GM19238 (cell line): ENCODE data around the gene CASK.
A peak's percentile ranks its signal among the peaks of the same experiment; 100 is the strongest.

Experiments
- DNase-seq: peaks from one replicate; pipeline ENCODE4 v3.0.0; 2011; ENCODE audit warnings: low spot score; ENCODE audit not compliant: insufficient read length

CASK gene

DNA sequence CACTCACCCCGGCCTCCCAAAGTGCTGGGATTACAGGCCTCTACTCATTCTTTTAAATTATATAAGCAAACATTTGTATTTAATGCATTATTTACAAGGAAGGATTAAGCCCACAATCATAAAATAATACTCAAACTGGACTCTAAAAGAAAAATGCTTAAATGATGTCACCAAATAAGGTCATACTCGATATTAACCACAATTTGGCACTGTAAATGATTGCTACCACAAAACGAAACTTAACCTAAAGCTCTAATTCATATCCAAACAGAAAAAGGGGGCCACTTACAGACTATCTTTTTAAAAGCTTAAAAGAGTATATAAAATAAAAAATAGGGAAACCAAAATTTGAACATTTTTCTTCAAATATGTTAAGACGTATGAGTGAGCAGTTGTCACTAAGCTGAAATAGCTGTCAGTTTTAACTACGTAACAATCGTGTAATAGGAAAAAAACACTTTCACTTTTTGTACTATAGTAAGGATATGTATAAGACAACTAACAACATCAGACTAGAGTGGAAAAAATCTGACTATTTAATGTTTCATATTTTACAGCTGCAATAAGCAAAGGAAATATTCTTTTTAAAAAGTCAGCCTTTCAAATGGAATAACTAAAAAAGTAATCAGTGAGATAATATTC is 342.8 kb downstream of the CASK start:
- no peak for DNase-seq

DNA sequence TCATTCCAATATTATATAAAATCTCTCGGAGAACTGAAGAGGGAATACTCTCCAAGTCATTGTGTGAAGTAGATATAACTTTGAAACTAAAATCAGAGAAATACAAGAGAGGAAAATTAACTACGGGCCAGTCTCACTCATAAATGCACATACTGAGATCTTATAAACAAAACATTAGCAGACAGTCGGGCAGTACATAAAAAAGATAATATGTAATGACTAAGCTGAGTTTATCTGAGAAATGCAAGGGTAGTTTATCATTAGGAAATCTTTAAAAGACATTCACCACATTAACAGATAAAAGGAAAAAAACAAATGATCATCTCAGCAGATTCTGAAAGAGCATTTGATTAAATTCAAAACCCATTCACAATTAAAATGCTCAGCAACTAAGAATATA is 359.5 kb downstream of the CASK start:
- DNase-seq = no peak

DNA sequence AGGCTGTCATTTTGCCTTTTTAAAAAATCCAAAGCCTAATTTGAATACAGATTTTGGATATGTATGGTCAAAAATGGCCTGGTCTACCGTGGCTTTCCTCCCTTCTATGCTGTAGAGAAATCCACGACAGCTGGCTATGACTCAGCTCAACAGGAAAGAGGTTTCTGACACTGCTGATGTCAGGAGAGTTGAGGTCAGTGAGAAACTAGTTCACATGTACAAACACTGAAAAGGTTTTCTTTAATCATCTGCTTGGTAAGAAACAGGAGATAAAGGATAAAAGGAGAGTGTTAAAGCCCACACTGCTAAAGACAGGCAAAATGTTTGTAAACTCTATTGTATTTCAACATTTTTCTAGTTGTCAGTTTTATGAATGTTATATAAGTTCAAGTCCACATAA is 362.3 kb downstream of the CASK start:
- peak; percentile 5 for DNase-seq

DNA sequence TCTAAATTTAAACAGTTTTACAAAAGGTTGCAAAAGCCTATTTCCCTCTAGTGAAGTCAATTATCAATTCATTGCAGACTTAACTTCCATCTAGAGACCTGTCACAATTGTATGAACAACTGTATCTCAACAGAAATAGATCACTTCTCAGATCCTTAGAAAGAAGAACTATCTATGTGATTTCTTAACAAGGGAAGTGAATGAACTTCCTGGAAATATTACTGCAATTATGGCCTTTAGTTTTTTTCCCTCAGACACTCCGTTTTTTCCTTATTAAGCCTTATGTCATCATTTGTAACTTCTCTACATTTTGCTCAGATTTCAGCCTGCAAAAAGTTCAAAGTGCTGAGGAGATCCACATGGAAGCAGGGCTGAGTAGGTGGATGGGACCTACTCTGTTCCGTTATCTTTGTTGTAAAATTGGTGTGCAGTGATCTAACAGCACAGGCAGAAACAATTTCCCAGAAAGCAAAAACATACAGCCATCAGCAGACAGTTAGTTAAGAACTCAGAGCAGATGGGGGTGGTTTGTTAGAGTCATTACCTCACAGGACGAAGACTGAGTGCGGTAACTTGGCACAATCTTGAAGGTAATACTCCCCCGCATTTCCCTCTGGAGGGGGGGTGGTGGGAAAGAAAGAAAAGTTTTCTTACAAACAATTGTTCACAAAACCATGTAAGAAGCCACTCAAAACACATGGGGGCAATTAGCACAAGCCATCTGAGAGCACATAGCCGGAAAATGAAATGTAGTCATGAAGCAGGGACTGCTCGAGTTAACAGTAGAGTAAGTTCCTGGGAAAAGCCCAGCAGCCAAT is 363.9 kb downstream of the CASK start:
- no peak for DNase-seq

DNA sequence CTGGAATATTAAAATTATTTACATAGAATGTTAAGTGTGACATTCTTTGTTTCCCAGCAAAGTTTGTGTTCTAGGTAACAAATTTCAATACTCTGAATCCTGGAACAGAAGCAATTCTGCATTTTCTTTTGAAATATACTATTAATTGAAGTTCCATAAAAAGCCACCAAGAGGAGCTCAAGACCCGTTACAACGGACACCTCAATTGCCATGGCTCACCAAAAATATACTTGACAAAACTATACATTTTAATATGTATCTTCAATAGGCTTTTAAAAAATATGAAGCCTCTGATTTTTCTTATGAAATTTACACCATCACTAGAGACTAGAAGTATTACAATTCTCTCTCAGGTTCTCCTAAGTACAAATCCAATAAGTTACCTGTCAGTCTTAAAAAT is 364.8 kb downstream of the CASK start:
- no peak for DNase-seq

DNA sequence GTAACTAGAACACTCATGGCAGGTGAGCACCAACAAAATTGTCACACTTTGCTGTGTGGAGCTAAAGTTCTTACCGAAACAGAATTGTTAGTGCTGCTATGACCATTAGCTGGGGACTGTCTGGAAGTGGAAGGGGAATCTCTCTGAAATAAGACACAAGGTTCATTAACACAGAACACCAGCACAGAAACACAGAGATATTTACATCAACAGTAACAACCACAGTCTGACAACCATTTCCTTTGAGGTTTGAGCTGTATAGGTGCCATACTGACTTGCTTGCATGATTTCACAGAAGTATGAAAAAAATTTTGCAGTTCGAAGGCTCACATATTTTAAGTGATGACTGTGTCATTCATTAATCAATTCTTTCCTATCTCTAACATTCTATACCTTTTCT is 366.4 kb downstream of the CASK start:
- no peak for DNase-seq

DNA sequence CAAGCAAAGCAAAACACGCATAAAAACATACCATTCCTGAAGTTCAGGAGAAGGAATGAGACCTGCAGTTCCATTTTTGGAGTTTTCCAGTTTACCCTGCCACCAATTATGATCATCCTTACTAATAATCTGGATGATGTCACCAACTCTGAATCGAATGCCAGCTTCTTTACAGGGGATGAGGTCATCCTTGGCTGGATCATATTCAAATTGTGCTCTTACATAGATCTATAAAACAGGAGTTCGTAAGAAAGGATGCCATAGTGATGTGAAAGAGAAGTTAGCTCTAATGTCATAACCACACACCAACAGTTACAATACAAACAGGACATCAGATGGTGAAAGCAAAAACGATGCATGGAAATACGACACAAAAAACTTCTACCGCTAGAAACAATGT is 369.7 kb downstream of the CASK start:
- DNase-seq = no peak

DNA sequence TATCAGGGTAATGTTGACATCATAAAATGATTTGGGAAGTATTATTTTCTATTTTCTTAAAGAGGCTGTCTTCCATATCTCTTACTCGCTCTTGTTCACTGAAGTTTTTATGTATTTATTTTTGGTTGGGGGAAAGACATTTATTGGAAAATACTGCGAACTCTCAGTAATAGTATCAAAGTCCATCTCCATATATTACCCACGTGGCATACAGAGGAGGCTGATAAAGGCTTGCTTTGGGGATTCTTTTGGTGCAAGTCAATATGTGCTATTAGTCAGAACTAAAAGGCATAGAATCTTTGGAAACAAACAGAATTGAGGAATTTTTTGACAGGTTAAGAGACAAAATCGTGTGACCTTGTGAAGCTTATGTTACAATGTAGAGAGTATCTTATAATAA is 374.9 kb downstream of the CASK start:
- no peak for DNase-seq

DNA sequence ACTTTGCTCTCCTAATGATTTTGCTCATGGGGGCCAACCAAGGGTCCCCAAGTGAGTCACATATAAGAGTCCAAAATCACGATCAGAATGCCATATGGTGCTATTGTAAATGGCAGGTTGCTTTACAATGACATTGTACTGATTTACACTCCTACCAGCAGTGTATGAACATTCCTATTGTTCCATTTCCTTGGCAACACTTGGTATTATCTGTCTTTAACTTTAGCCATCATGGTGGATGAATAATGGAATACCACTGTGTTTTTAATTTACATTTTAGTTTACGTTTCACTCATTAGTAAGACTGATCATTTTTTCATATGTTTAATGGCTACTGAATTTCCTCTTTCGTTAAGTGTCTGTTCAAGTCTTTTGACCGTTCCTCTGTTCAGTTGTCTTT is 379.7 kb downstream of the CASK start:
- DNase-seq = no peak

DNA sequence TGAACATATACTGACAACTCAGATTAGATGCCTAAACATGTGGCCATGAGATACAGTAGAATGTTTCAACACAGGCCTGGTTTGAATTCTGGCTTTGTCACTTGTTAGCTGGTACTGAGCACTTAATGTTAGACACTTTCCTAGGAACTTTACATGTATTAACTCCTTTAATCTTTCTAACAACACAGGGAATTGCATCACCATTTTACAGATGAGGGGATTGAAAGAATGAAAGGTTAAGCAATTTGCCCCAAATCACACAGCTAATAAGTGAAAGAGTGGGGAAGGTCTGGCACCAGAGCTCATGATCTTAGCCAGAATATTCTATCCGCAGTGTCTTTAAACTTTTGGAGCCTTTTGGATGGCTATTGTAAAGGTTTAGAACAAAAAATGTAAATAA is 380.3 kb downstream of the CASK start:
- DNase-seq = no peak

DNA sequence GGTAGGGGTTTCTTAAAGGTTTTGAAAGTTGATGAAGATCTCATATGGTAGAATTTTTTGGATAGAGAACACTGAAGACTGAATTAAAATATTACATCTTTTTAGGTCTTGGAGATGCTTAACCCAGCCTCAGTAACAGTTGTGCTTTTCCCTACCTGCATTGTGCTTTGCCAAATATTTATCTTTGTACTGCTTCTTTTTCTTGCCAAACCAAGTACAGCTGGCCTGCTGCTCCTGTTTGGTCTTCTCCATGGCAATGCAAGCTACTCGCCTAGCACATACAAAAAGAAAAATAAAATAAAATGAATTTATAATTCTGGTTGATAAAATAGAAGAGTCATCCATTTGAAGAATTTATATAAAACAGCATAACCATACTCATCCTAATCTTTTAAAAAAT is 380.8 kb downstream of the CASK start:
- no peak for DNase-seq

DNA sequence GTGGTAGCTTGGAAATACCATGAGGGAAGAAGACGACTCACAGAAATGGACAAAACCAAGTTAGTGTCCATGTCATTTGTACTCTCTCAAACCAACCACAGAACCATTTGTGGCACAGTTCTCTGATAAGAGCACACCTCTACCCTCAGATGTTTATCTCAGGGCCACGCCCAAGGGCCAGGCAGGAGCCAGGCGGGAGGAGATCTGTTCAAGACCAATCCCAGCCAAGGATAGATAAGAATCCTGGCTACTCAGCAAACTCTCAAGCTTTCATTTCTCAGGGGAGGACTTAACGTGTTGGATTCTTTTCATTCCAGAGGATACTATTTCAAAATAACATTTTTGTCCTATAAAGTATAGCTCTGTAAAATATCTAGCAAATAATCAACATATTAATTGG is 381.2 kb downstream of the CASK start:
- DNase-seq = no peak

DNA sequence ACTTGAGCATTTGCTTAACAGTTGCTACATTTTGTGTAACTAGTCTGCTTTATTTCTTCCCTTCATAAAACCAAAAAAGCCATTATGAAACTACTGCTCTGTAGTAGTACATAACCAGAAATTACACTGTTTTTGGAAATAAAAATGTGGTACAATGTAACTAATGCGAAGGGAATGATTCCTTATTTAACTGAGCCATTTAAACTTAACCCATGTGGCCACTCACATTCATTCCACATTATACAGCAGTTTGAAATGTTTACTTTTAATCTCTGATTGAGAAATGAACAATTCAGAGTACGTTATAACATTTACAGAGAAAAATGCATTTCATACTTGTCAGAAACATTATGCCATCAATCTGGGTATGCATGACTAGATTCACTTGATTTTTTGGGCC is 382.0 kb downstream of the CASK start:
- no peak for DNase-seq

DNA sequence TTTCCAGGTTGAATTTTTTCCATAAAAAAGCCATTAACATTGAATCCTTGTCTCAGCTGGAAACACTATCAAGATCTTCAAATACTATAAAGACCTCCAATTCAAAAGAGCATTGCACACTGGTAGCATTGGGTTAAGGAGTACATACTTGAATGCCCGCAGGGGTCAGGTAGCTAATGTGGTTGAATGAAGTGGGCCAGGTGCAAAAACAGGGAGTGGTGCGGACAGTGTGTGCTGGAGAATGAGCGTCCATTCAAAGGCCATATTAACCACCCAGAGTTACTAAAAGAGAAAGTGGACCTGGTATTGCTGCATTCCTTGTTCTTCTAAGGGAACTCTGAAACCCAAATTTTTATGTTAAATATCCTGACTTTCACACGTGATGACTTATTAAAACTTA is 384.6 kb downstream of the CASK start:
- DNase-seq = no peak

DNA sequence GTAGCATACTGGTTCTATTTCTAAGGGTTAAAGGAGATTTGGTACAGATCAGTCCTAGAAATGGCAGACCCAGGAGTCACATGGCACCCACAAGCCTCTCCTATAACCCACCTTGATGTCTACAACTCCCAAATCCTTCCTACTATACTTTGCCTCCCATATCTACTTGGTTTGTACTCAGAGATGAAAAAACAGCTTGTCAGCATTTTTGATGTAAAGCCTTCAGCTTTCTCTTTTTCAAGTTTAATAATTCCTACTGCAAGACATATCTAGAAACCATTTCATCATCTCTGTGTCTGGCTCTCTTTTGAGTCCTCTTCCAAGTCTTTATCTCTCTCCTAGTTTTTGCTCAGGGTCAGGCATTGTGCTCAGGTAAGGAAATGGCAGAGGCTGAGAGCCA is 393.3 kb downstream of the CASK start:
- no peak for DNase-seq

DNA sequence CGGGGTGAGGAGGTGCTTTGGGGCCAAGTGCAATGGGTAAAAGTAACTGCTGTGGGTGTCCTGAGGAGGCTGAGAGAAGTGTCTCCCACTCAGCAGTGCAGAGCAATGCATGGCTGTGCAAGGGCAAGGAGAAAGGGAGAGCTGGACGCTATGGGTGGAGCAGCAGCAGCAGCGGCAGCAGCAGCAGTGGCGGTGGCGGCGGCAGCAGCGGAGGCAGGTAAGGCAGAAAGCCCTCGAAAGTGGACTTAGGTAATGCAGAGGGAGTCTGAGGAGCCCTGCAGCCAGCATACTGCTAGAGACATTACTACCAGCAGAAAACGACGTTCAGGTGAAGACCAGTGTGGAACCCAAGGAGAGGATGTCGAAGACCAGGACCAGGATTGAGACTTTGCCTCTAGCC is 394.1 kb downstream of the CASK start:
- DNase-seq = no peak

DNA sequence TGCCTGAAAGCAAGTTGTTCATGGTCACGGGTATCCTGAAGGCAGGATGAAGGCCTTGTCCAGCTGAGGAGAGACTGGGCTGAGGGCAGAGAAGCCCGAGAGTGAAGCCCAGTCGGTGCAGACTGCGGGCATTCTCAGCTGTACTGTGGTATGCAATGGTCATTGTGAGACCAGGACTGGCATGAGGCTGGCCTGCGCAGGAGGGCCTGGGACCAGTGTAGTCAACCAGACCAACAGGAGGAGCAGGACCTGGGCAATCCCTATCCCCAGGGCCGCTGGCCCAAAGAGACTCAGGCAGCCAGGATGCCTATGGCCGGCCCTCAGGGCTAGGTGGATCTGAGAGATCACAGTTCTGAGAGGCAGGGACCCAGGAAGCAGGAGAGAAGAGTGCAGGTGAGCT is 394.6 kb downstream of the CASK start:
- DNase-seq = no peak

DNA sequence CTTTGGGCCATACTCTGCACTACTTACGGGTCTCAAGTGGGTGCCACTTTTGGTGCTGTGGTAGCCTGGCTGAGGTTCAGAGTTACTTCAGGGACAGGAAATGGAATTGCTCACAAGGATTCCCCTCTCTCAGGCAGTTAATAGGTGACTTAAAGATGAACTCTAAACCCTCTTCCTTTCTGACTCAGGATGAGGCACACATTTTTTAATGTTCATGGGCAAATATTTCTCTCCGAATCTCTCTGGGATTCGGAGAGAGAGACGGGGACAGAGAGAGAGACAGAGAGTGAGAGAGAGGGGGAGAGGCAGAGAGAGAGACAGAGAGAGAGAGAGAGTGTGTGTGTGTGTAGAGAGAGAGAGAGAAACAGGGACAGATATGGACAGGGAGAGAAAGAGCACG is 396.4 kb downstream of the CASK start:
- no peak for DNase-seq

DNA sequence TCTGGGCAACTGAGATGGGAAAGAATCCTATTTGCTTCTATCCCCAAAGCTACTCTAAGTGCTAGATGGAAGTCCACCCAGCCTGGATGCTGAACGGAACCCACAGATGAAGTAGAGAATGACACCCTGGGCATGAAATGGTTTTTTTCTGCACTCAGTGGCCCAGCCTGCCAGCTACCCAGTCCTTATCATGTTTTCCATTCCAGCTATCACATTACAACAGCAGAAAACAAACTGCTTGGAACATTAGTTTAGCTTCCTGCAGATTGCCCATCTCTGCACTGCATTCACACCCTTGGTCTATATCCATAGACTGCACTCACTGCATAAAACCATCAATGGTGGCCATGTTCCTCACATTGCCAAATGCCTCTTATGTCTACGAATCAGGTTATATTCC is 397.1 kb downstream of the CASK start:
- DNase-seq = no peak

DNA sequence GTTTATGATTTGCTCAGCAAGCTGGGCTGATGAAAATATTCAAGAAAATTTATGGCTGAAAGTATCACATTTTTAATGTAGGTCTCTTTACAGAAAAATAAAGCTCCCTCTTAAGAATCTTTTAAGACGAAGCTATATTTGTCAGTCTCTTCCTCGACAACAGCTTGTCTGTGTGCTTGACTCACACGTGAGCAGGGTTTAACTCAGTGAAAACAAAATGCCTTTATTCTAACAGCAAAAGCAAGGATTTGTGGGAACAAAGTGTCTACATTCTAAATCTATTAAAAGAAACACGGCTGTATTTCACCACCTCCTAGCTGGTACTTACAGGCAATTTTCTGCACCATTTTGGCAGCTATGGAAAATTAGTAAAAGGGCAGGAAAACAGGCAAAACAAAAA is 400.7 kb downstream of the CASK start:
- DNase-seq = no peak

DNA sequence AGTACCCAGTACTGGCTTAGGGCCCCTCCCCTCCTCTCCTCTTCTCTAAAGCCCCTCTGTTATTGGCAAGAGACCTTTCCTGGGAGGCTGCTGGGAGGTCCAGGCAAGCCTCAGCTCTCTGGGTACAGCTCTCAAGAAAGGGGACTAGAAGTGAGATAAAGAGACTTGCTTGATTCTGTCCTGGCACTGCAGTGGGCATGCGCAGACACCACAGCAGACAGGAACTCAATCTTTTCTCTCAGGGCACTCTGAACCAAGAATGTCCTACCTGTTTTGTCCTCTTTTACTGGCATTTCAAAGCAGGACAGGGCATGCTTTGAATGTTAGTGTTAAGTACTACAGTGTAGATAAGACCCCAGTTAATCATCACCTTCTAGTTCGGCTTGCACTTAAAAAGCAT is 401.3 kb downstream of the CASK start:
- DNase-seq = no peak

DNA sequence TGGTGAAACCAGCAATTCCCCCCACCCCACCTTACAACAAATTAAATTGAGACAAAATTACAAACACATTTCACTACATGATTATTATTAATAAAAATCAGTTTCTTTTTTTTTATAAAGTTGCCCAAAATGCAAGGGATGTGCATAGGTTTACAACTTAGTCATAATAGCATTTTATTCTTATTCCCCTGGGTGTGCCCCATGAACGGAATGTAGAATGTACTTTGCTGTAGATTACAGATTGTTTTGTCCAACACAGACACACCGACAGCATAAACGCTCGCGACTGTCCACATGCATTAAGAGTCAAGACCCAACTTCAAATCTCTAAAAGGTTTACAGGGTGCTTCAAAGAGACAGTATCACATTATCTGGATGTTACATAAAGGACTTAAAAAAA is 403.9 kb downstream of the CASK start:
- DNase-seq = no peak

DNA sequence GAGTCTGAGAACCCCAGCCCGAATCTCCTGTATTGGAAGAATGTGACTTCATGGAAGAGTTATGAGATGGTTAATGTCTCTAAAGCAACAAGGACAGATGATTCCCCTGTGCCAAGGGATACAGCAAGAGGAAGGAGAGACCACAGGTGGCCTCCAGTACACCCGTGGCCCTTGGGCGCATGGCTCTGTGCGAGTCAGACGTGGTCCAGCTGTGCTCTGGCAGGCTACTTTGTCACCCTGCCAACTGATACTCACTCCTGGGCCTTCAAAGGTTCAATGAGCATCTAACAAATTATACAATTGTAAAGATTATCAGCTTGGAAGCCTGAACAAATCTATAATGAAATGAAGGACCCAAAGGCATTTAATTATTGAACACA is 404.5 kb downstream of the CASK start:
- no peak for DNase-seq
